ENCODE data around the gene ADAMTS12.

ADAMTS12 gene

GRCh38 chr5:33837301-33837700 lies 54.5 kb downstream of the ADAMTS12 start:
- Mint-ChIP-seq H3K4me3 (no peak overlapping the region), H3K27ac (no peak overlapping the region), H3K36me3 (ENCODE audit: low read depth) (no peaks in the 10 kb centered on the region), H3K4me1 (no peaks in the 10 kb centered on the region), H3K27me3 (ENCODE audit: low read depth, poor library complexity) (peaks cover 3% of the 10 kb centered on the region), H3K9me3 (no peaks in the 10 kb centered on the region)
- DNase-seq: no peak
- TF ChIP-seq, protein P1, sequence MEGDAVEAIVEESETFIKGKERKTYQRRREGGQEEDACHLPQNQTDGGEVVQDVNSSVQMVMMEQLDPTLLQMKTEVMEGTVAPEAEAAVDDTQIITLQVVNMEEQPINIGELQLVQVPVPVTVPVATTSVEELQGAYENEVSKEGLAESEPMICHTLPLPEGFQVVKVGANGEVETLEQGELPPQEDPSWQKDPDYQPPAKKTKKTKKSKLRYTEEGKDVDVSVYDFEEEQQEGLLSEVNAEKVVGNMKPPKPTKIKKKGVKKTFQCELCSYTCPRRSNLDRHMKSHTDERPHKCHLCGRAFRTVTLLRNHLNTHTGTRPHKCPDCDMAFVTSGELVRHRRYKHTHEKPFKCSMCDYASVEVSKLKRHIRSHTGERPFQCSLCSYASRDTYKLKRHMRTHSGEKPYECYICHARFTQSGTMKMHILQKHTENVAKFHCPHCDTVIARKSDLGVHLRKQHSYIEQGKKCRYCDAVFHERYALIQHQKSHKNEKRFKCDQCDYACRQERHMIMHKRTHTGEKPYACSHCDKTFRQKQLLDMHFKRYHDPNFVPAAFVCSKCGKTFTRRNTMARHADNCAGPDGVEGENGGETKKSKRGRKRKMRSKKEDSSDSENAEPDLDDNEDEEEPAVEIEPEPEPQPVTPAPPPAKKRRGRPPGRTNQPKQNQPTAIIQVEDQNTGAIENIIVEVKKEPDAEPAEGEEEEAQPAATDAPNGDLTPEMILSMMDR (IDR thresholded peaks at IDR 0.05): no peak

- no peak for DNase-seq
- no peaks in the 10 kb centered on the region for H3K36me3 Mint-ChIP-seq (ENCODE audit: low read depth)
- H3K27ac Mint-ChIP-seq: no peak overlapping the region
- peaks cover 3% of the 10 kb centered on the region for H3K27me3 Mint-ChIP-seq (ENCODE audit: low read depth, poor library complexity)
- no peak overlapping the region for H3K4me3 Mint-ChIP-seq
- no peaks in the 10 kb centered on the region for H3K9me3 Mint-ChIP-seq
- TF ChIP-seq, protein P1 (IDR thresholded peaks at IDR 0.05): no peak
- peaks cover 6% of the 10 kb centered on the region for H3K4me1 Mint-ChIP-seq
These were observed 57.5 kb downstream of the ADAMTS12 start for GRCh38 chr5:33834334-33834733.

DNA sequence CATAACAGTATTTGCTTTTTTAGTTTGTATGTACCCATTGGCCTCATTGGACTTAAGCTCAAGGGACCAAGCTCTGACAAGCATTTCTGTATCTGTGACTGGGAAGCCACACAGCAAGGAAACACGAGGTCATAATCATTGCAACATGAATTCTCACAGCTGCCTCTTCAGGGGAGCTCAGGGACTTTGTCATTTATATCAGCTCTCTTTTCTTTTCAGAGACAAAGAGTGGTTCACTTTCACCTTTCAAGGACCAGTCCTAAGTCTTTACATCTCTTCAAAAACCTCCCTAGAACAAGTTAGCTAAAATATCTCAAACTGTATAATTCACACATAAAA lies 58.6 kb downstream of the ADAMTS12 start:
- no peak overlapping the region for H3K27ac Mint-ChIP-seq
- no peak overlapping the region for H3K4me3 Mint-ChIP-seq
- no peaks in the 10 kb centered on the region for H3K36me3 Mint-ChIP-seq (ENCODE audit: low read depth)
- no peak for DNase-seq
- TF ChIP-seq, protein P1 (IDR thresholded peaks at IDR 0.05): no peak
- H3K4me1 Mint-ChIP-seq: peaks cover 10% of the 10 kb centered on the region
- peaks cover 3% of the 10 kb centered on the region for H3K27me3 Mint-ChIP-seq (ENCODE audit: low read depth, poor library complexity)
- H3K9me3 Mint-ChIP-seq: no peaks in the 10 kb centered on the region

DNA sequence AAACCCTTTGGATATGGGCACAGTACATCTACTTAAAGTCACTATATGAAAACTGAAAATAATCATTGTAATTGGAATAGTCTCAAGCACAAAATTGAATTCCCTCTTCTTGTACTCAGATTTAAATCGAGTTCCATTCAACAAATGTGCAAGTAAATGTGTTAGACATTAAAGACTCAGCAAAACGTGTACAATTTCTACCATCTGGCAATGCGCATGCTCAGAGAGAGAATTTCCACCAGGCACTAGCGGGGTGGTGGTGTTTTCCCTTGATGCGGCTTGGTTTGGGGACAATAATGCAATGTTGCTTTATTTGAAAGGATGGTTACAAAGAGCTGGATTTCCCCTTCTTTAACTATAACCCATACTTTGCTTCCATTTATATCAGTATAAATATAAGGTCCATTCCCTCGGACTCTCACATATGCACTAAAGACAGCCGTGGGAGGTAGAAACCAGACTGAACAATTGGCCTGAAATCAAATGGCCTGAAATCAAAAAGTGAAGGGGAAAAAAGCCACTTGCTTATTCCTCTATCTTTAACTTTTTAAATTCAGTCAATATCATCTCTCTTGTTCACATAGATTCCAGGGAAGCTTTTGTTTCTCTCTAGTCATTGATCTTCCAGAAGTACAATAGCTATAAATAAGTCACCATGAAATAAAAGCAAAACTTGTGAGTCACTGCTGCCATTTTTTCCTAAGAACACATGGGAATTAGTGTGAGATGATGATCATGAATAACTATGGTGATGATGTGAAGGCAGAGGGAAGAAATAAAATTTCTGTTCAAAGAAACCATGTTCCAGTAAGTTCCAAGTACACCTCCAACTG lies 59.2 kb downstream of the ADAMTS12 start:
- Mint-ChIP-seq H3K4me1 (peaks cover 10% of the 10 kb centered on the region), H3K36me3 (ENCODE audit: low read depth) (no peaks in the 10 kb centered on the region), H3K27ac (no peak overlapping the region), H3K4me3 (no peak overlapping the region), H3K27me3 (ENCODE audit: low read depth, poor library complexity) (peaks cover 5% of the 10 kb centered on the region), H3K9me3 (no peaks in the 10 kb centered on the region)
- DNase-seq: no peak
- TF ChIP-seq, protein P1 (IDR thresholded peaks at IDR 0.05): no peak

DNA sequence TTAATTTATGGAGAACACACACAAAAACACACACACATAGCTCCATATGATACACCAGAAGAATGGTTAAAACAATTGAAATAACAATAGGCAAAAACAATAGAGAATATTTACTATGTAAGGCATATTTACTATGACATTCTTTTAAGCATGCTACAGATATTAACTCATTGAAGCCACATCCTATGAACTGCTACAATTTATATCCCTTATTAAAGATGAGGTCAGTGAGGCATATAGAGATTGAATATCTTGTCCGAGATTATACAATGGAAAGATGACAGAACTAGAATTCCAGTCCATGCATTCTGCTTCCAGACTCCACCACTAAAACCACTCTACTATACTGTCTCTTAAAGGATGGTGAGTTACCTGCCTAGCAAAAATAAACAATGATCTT lies 60.7 kb downstream of the ADAMTS12 start:
- DNase-seq: no peak
- Mint-ChIP-seq H3K4me3 (no peak overlapping the region), H3K4me1 (peaks cover 10% of the 10 kb centered on the region), H3K9me3 (no peaks in the 10 kb centered on the region), H3K27ac (no peak overlapping the region), H3K36me3 (ENCODE audit: low read depth) (no peaks in the 10 kb centered on the region), H3K27me3 (ENCODE audit: low read depth, poor library complexity) (peaks cover 5% of the 10 kb centered on the region)
- TF ChIP-seq, protein P1 (IDR thresholded peaks at IDR 0.05): no peak

GRCh38 chr5:33829430-33829829 lies 62.4 kb downstream of the ADAMTS12 start:
- no peak for DNase-seq
- H3K36me3 Mint-ChIP-seq (ENCODE audit: low read depth): no peaks in the 10 kb centered on the region
- H3K4me1 Mint-ChIP-seq: peaks cover 10% of the 10 kb centered on the region
- peaks cover 3% of the 10 kb centered on the region for H3K27me3 Mint-ChIP-seq (ENCODE audit: low read depth, poor library complexity)
- TF ChIP-seq, protein P1 (IDR thresholded peaks at IDR 0.05): no peak
- H3K9me3 Mint-ChIP-seq: no peaks in the 10 kb centered on the region
- no peak overlapping the region for H3K27ac Mint-ChIP-seq
- no peak overlapping the region for H3K4me3 Mint-ChIP-seq
